Limb (tissue), 2 donors: ENCODE results near the gene SLC41A2.
"Not testable (repeated sequence)": the region's sequence is repeated elsewhere in the genome, so short reads cannot be mapped to it uniquely, and the experiment has no call there.

ENCODE experiments used
- DNase-seq, 2 donors: peaks; one replicate each; pipeline ENCODE4 v3.0.0-alpha.2; 2016; ENCODE audit errors: extremely low spot score in 2 of 2

The SLC41A2 gene, protein sequence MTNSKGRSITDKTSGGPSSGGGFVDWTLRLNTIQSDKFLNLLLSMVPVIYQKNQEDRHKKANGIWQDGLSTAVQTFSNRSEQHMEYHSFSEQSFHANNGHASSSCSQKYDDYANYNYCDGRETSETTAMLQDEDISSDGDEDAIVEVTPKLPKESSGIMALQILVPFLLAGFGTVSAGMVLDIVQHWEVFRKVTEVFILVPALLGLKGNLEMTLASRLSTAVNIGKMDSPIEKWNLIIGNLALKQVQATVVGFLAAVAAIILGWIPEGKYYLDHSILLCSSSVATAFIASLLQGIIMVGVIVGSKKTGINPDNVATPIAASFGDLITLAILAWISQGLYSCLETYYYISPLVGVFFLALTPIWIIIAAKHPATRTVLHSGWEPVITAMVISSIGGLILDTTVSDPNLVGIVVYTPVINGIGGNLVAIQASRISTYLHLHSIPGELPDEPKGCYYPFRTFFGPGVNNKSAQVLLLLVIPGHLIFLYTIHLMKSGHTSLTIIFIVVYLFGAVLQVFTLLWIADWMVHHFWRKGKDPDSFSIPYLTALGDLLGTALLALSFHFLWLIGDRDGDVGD

DNA sequence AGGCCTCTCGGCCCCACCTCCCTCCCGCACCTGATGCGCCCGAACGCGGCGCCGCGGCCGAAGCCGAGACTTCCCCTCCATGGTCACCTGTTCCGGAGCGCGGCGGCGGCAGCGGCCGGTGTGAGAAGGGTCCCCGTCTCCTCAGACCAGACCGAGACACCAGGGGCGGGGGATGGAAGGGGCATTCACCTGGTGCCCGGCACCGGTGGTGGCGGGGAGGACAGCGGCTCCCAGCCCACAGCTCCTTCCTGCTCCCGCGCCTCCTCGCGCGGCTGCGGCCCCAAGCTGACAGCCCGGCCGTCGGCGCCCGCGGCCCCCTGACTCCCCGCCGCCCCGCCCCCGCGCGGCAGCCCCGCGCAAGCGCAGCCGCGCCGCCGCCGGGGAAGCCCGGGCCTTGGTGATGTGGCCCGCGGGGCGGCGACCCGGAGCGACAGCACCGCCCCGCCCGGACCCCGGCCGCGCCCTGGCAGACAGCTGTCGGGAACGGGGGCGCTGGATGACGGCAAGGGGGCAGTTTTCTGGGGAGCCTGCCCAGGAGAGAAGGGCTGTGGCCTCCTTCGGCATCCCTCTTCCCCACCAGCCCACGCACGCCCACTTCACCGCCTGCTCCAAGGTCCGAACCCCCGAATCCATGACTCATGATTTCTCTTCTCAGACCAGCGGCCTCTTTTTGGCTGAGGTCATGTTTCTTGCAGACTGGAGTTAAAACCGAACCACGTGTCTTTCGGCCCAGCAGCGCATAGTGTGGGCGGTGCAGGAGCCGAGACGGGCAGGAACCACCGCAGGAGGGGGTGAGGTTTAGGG lies at the start of gene SLC41A2:
Gene SLC41A2 (minus strand): TSS at position 290 of the 804 bp plus-strand sequence. CDS start 29,763 bp downstream, outside the sequence.
- peak; percentile 55 to 85 for DNase-seq

DNA sequence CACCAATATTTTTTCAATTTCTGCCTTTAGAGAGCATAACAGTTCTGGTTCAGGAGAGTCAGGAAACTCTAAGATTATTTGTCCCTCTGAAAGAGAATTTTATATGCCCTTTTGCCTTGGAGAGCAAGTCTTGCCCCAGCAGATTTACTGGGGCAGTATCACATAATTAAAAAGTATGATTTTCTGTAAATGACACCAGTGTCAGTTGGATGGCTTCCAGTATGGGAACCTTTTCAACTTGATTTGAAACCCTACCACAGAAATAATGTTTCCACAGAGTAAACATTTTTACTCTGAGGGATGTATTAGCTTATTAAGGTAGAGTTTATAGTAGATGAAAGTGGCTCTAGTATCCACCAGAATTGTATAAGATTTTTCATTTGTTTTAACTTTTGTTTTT lies 43.4 kb upstream of the SLC41A2 start:
- no peak for DNase-seq

DNA sequence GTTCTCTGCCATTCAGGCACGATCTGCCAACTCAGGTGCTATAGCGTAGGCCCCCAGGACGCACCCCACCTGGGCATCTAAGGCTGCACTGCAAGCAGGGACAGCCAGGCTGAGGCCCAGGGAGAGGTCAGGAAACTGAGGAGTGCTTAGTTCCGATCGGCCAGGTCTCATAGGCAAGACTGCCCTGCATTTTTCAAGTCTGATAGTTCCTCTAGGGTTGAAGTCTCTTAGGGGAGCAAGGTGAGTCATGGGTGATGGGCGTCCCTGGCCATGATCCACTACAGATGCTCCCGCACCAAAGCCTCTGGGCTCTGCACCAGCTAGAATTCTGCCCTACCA lies 41.2 kb upstream of the SLC41A2 start:
- DNase-seq, result no peak

DNA sequence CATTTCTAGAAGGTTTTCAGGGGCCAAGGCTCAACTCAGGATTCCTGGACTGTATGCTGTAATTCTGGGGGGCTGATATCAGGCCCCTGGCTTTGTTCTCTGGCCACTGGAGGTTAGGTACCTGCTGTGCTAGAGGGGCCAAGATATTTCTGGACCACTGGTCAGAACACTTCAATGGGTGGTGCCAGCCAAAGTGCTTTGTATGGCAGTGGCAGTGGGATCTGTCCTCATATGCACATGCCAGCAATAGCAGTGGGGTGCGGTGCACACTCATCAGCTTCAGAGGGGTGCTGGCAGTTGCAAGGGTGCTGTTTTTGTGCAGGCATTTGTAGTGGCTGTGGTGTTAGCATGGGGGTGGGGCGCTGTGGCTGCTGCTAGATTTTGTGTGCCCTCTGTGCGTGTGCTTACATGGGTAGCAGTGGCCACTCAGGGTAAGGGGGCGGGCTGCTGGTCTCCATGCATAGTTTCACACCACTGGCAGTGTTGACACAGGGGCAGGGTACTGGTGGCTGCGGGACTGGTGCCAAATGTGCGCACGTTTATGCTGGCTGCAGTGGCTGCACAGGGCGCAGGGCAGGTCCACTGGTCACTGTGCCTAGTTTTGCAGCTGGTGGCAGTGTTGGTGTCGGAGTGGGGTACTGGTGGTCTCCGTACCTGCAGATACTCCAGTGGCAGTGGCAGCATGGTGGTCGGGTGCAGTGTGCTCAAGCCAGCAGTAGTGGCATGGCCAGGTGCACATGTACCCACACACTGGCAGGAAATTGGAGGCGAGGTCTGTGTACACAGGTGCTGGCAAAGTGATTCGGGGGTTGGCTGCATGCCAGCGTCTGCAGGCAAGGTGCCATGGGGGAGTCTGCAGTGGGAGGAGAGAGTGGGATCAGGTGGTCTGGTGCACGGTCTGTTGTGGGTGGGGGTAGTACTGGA lies 40.6 kb upstream of the SLC41A2 start:
- peak in 1 of 2 donors; percentile 57 for DNase-seq

DNA sequence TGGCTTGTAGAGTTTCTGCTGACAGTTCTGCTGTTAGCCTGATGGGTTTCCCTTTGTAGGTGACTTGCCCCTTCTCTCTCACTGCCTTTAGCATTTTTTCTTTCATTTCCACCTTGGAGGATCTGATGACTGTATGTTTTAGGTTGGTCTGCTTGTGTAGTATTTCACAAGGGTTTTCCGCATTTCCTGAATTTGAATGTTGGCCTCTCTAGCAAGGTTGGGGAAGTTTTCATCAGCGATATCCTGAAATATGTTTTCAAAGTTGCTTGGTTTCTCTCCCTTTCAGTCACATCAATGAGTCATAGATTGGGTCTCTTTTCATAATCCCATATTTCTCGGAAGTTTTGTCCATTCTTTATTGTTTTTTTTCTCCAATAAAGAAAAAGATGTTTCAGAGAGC lies 39.5 kb upstream of the SLC41A2 start:
- DNase-seq, result no peak

DNA sequence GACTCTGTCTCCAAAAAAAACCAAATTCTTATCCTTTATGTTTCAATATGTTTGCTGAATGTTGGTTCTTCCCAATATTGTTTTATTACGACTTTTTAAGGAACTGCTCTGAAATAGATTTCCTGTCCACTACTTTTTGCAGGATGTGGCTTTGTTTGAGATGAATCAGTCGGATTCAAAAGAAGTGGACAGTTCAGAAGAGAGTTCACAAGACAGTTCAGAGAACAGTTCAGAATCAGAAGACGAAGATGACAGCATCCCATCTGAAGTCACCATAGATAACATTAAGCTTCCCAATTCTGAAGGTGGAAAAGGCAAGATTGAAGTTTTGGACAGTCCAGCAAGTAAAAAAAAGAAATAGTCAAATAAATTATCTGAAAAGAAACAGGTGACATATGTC lies 36.2 kb upstream of the SLC41A2 start:
- DNase-seq, result no peak

DNA sequence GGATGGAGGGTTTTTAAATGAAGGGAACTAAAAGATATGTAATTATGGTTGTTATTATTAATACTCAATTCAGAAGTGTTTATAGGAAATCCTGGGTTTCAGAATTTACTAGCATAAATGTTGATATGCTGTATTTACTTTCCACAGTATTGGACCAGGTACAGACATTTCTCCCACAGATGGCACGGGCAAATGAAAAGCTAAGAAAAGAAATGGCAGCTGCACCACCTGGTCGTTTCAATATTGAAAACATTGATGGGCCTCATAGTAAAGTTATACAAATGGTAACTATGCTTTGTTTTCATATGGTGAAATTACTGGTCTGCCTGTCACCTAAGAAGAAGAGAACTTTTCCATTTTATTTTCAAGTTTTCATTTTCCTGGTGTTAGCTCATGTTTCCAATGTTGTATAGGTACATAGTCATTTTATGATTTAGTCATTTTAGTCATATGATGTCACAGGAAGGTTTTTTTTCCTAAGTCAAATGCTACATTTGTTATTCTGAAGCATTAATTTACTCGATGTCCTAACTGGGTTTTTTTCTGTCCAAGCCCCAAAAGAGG lies 33.6 kb upstream of the SLC41A2 start:
- no peak for DNase-seq

DNA sequence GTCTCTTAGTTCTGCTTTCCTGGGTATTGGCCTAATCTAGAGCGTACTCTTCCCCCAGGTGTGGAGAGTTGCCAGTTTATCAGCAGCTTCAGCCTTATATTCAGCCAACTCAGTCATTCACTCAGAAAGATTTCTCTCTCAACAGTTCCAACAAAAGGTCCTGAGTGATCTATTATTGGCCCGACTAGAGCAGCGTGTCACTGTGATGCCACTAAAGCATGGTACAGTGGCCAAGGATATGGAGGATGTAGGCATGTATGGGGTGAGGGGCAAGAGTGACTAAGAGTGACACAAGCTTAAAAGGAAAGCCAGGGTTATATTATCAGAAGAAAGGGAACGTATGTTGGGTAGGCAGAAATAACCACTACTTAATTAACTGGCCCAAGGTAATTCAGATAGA lies 32.9 kb upstream of the SLC41A2 start:
- DNase-seq, result no peak

DNA sequence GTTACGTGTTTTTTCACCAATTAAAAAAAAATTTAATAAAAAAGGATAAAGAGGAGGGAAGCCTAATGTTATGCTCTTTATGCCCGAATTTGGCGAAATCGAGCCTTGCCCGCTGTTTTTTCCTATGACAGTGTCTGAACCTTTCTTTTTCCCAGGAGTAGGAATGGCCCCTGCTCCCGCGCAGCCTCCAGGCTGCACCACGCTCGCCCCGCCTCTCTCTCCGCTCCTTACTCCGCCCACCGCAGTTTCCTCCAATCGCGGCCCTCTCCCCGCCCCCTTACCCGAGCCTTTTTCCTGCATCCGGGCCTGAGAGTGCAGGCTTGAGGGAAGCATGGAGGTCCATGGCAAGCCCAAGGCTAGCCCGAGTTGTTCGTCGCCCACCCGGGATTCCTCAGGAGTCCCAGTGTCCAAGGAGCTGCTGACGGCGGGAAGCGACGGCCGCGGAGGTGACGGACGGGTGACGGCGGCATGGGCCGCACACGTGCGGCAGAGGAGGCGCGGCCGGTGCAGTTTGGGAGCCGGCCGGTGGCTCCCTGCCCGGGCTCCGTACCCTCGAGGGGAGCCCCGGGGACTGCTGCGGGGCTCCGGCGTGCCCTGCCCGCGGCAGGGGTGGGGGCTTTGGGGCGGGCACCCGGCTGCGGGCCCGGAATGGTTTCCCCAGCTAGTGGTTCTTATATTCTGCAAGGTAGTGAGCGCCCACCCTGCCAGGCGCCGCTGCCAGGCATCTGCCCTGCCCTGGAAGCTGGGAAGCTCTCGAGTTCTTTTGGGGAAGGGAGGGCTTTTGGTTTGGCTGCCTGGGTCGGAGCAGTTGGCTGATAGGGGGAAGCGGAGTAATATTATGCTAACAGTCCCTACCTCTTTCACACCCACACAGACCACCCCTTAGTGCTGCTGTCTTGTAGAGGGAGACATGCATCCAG lies 28.2 kb upstream of the SLC41A2 start, which contains the start of gene NOPCHAP1:
Gene NOPCHAP1 (plus strand): TSS at position 295 of the 920 bp plus-strand sequence. CDS start 37 bp downstream, at position 332.
- DNase-seq, result peak; percentile 93 to 95

DNA sequence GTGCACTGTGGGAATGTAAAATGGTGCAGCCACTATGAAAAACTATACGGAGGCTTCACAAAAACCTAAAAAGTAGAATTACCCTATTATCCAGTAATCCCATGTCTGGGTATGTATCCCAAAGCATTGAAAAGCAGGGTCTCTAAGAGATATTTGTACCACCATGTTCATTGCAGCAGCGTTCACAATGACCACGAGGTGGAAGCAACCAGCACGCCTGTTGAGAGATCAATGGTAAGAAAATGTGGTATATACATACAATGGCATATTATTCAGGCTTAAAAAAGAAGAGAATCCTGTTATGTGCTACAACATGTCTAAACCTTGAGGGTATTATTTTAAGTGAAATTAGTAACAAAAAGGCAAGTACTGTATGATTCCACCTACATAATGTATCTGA lies 27.1 kb upstream of the SLC41A2 start:
- DNase-seq, result no peak

DNA sequence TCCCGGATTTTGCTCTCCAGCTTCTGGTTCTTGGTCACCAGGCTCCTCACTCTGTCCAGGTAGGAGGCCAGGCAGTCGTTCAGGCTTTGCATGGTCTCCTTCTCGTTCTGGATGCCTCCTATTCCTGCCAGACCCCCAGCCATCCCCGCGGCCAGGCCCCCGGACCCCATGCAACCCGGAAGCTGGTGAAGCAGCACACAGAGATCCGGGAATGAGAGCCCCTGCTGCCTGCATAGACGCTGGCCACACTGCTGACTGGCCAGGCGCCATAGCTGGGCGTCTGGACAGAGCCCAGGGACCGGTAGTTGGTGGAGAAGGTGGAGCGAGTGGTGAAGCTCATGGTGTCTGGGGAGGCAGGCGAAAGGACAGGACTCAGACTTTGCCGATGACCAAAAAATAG lies 19.6 kb upstream of the SLC41A2 start:
- DNase-seq, result not testable (repeated sequence)

DNA sequence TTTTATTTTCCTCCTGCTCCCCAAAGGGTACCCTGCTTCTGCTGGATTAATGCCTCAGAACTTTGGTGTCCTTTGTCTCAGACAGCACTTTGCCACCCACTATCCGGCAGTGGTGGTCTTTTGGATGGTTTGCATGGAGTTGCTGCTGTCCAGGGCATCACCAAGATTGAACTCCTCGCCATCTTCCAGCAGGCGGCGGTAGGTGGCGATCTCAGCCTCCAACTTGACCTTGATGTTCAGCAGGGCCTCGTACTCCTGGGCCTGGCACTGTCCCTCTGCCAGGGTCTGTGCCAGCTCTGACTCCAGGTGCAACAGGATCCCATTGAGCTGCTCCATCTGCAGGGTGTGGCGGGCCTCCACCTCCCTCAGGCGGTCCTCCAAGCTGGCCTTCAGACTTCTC lies 18.6 kb upstream of the SLC41A2 start:
- no peak for DNase-seq

DNA sequence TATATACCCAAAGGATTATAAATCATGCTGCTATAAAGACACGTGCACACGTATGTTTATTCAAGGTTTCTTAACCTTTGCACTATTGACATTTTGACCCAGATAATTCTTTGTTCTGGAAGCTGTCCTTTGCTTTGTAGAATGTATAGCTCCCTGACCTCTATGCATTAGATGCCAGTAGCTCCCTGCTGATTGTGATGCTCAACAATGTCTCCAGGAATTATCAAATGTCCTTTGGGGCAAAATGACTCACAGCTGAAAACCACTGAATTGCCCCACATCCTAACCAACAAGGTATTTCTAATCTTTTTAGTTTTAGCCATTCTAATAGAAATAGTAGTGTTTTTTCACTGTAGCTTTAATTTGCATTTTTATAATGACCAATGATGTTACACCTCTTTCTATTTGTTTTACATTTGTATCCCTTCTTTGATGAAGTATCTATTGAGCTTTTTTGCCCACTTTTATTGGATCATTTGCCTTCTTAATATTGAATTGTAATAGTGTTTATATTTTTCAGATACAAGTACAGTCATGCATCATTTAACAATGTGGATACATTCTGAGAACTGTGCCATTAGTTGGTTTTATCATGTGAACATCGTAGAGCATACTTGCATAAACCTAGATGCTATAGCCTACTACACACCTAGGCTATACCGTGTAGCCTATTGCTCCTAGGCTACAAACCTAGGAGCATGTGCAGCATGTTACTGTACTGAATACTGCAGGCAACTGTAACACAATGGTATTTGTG lies 17.7 kb upstream of the SLC41A2 start:
- DNase-seq, result no peak

DNA sequence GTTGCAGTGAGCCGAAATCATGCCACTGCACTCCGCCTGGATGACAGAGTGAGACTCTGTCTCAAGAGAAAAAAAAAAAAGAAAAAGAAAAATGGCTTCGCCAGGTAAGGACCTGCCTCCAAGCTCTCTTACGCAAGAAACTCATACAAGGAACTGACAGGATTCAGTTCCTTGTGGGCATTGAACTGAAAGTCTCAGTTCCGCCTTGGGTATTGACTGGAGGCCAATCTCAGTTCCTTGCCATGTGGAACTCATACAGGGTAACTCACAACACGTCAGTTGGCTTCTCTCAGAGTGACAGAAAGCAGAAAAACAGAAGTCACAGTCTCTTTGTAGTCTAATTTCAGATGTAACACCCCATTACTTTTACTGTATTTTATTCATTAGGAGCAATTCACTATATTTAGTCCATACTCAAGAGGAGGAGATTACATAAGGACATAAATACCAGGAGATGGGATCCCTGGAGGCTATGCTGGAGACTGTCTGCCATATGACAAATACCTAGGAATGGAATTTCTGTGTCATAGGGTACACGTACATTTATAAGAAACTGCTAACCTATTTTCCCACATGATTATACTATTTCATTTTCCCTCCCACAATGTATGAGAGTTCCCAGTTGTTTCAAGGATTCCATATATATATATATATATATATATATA lies 16.7 kb upstream of the SLC41A2 start:
- no peak for DNase-seq

DNA sequence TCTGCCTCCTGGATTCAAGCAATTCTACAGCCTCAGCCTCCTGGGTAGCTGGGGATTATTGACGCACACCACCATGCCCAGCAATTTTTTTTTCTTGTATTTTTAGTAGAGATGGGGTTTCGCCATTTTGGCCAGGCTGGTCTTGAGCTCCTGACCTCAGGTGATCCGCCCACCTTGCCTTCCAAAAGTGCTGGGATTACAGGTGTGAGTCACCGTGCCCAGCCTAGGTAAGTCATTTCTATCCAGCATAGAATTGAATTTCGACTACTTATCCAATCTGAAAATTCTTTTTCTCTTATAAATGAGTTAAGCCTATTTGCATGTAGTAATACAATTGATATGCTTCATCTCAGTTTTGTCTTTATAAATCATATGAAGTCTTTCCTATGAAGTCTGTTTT lies 15.2 kb upstream of the SLC41A2 start:
- no peak for DNase-seq

DNA sequence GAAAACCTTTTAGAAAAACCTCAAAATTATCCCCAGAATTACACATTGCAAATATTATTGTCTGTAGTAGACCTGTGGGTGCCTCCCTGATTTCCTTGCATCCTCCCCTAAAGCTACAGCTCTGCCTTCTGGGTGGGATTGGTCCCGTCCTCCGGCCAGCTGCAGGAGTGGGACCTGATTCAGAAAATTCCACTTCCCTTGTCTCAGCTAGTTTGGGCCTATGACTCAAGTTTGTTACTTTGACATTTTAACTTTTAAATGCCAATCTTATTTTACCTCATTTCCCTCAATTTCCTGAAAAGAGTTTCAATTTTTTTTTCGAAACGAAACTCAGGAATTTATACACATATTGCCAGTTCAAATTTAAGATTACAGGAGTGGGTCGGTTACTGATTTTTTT lies 13.2 kb upstream of the SLC41A2 start:
- DNase-seq, result no peak

DNA sequence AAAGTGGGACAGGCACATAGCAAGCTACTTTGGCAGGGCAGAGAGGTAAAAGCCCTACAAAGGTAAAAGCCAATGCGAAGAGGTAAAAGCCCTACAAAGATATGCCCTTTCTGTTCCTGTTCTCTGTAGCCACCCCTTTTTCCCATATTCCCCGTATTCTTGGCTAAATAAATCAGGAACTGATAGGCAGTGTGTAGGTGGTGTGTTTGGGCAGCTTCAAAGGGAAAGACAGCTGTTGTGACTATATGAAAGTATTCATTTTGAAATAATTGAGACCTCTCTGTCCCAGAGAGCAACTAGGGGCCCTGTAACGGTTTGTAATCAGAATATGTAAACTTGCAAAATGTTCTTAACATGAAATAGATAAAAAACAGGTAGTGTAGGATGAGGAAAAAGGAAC lies 11.3 kb upstream of the SLC41A2 start:
- no peak for DNase-seq

DNA sequence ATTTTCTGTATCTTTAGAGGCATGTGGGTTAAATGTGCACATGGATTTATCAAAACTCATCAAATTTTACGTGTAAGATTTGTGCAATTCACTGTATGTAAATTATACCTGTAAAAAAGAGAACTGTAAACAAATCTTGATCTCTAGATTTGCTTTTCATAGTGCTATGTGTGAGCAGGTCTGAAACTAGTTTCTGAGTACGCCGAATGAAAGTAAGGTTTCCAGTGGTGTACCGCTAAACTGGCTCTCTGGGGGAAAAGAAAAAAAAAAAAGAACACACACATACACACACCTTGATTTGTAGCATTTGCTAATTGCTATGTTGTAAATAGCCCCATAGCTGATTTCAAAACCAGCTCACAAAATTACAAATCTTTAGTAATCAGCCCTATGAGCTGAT lies 8.6 kb upstream of the SLC41A2 start:
- no peak for DNase-seq

DNA sequence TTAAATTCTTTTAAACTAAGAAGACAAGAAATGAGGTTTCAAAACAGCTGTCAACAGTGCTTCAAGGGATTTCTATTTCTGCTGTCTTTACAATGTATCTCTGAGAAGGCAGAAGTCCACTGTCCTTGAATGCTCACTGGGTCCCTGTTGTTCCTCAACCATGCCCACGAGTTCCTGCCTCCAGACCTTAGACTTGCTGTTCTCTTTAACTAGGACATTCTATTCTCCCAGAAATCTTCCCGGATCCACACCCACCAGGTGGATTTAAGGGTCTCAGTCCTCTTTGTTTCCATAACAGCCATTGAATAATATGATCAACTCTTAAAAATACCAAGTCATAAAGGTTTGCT lies 6.7 kb upstream of the SLC41A2 start:
- no peak for DNase-seq
